Urinary bladder (tissue), 4 donors: Measurements from ENCODE around the gene ICAM5. TPM values are rescaled to one million over a fixed set of nuclear protein-coding genes. Genes with fewer than 3 reads are reported as not detected.

Experiments
- DNase-seq: peaks from one replicate; pipeline ENCODE4 v3.0.0-alpha.2; 2015; ENCODE audit errors: extremely low spot score
- H3K27ac ChIP-seq: one replicate; pipeline ENCODE4 v1.5.1; 2013; ENCODE audit warnings: low read depth, mild to moderate bottlenecking, moderate library complexity
- H3K36me3 ChIP-seq: one replicate; pipeline ENCODE4 v1.6.1; 2013; ENCODE audit warnings: mild to moderate bottlenecking, moderate library complexity; ENCODE audit not compliant: insufficient read depth
- H3K4me1 ChIP-seq: one replicate; pipeline ENCODE4 v1.6.1; 2013; ENCODE audit warnings: mild to moderate bottlenecking, moderate library complexity; ENCODE audit not compliant: insufficient read depth
- H3K4me3 ChIP-seq: one replicate; pipeline ENCODE4 v1.5.1; 2013; ENCODE audit warnings: low read depth, low read length
- WGBS: extraction: QIAGEN DNeasy Blood & Tissue Kit; methylation state at CpG from one replicate; pipeline ENCODE4 v1.1.7; 2013; 5-methylcytosine and 5-hydroxymethylcytosine counted together
- polyA plus RNA-seq: library from polyadenylated mRNA; stranded (reverse); fragments of 200-250 nt; gene quantifications from one replicate; pipeline ENCODE4 v1.2.3, GENCODE V29; 2013
- total RNA-seq: library from RNA; depleted of rRNA; stranded (reverse); fragments of >200 nt; gene quantifications from one replicate; pipeline ENCODE4 v1.2.3, GENCODE V29; 2014
- donor health status: healthy with polysubstance abuse.
- donor health status: healthy.

ICAM5 gene
- total and polyA plus RNA-seq, 2 donors: 0.53 to 1.8 TPM

DNA sequence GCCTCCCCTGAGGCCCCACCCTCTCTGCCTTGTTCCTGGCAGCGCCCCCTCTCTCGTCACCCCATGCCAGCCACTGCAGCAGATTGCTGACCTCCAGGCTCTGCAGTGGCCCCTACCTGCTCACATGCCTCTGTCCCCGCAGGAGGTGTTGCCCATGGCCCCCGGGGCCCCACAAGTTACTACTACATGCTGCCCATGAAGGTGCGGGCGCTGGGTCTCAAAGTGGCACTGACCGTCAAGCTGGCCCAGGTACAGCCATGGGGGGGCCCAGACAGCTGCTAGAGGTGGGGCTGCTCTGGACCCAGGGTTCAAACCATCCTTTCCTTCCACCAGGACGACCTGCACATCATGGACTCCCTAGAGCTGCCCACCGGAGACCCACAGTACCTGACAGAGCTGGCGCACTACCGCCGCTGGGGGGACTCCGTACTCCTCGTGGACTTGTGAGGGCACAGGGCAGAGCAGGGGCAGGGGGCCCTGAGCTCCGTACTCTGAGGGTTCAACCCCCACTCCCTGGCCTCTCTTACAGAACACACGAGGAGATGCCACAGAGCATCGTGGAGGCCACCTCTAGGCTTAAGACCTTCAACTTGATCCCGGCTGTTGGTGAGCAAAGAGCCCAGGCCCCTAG is 31.6 kb upstream of the ICAM5 start:
- Histone ChIP-seq H3K27ac (no peak overlapping the region), H3K4me1 (no peaks in the 10 kb centered on the region), H3K36me3 (no peaks in the 10 kb centered on the region), H3K4me3 (no peak overlapping the region)
- 97% methylated on average over 18 of the region's 18 CpGs for WGBS
- no peak for DNase-seq

DNA sequence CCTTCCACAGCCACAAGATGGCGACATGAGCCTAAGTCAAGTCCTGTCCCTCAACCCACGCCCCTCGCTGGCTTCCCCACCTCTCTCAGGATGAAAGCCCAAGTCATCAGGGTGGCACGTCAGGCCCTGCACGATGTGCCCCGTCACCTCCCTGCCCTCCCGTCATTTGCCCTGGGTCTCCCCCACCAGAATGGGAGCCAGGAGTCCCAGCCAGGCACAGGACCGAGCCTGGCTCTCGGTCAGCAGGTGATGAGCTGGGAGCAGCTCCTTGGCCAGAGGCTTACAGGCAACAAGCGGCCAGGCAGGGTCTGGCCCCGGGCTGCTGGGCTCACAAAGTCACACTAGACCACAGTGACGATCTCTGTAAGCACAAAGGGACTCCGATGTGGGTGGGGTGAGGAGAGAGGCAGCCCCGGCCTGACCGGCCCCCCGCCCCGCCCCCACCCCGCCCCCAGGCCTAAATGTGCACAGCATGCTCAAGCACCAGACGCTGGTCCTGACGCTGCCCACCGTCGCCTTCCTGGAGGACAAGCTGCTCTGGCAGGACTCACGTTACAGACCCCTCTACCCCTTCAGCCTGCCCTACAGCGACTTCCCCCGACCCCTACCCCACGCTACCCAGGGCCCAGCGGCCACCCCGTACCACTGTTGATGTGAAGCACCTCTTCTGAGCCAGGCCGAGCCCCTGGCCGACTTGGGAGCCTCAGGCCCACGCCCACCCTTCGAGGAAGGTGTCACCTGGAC is 30.4 kb upstream of the ICAM5 start:
- DNase-seq: peak; percentile 33
- WGBS: 59% methylated on average over 32 of the region's 32 CpGs
- Histone ChIP-seq H3K4me1 (no peaks in the 10 kb centered on the region), H3K27ac (no peak overlapping the region), H3K4me3 (no peak overlapping the region), H3K36me3 (no peaks in the 10 kb centered on the region)

DNA sequence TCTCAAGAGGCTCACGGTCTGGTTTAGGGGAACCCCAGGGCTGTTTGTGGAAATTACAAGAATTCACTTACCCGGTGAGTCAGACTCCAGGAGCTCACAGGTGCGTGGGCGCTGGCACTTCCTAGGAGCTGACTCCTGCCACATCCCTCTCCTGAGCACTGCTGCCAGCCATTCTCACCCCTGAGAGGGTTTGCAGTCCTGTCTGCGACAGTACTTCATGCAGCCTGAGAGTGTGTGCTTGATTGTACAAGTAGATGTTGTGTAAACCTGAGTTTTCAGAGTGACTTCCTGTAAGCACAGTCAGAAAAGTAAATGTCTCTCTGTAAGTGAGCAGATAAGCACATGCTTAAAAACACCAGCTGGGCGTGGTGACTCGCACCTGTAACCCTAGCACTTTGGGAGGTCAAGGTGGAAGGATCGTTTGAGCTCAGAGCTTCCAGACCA is 29.6 kb upstream of the ICAM5 start:
- no peaks in the 10 kb centered on the region for H3K36me3 ChIP-seq
- WGBS: 83% methylated on average over 8 of the region's 8 CpGs
- H3K4me3 ChIP-seq: no peak overlapping the region
- H3K27ac ChIP-seq: no peak overlapping the region
- DNase-seq: no peak
- no peaks in the 10 kb centered on the region for H3K4me1 ChIP-seq

DNA sequence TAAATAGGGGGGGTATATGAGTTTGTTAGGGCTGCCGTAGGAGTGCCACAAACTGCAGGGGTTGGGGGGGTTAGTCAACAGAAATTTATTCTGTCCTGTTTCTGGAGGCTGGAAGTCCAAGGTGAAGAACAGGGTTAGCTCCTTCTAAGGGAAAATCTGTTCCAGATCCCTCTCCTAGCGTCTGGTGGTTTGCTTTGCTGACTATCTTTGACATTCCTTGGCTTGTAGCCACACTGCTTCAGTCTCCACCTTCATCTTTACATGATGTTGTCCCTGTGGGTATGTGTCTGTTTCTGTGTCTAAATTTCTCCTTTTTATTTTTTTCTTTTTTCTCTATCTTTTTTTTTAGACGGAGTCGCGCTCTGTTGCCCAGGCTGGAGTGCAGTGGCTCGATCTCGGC is 27.0 kb upstream of the ICAM5 start:
- no peak overlapping the region for H3K4me3 ChIP-seq
- no peaks in the 10 kb centered on the region for H3K36me3 ChIP-seq
- DNase-seq: no peak
- H3K27ac ChIP-seq: no peak overlapping the region
- WGBS: 77% methylated on average over 7 of the region's 7 CpGs
- no peaks in the 10 kb centered on the region for H3K4me1 ChIP-seq

DNA sequence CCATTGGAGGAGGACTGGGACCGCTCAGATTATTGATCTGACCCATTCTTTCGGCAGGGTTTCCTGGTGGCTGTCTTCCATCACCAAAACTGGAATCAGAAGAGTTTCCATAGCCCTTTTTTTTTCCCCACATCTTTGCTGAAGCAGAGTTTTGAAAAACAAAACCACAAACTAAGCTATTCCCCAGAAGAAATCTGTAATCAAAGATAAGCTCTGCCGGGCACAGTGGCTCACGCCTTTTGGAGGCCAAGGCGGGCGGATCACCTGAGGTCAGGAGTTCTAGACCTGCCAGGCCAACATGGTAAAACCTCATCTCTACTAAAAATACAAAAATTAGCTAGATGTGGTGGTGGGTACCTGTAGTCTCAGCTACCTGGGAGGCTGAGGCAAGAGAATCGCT is 23.0 kb upstream of the ICAM5 start:
- DNase-seq: no peak
- WGBS: 86% methylated on average over 7 of the region's 7 CpGs
- Histone ChIP-seq H3K4me3 (no peak overlapping the region), H3K4me1 (no peaks in the 10 kb centered on the region), H3K36me3 (no peaks in the 10 kb centered on the region), H3K27ac (no peak overlapping the region)

DNA sequence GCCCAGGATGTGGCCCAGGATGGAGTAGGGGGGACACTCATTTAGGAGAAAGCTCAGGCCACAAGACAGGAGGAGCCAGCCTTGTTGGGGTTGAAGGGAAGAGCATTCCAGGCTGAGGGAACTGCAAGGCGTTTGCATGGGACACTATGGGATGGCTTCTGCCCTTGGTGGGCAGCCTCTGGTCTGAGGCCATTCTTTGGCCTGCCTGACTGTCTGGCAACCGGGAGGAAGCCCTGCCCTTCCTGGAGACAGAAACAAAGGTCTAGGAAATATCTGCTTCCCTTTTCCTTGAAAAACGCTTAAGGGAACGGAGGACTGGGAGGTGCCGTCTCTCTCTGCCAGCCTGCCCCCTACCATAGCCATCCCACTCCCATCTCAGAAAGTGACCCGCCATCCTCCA is 21.7 kb upstream of the ICAM5 start:
- no peak for DNase-seq
- Histone ChIP-seq H3K36me3 (no peaks in the 10 kb centered on the region), H3K4me3 (no peak overlapping the region), H3K27ac (no peak overlapping the region), H3K4me1 (no peaks in the 10 kb centered on the region)
- 64% methylated on average over 6 of the region's 6 CpGs for WGBS

DNA sequence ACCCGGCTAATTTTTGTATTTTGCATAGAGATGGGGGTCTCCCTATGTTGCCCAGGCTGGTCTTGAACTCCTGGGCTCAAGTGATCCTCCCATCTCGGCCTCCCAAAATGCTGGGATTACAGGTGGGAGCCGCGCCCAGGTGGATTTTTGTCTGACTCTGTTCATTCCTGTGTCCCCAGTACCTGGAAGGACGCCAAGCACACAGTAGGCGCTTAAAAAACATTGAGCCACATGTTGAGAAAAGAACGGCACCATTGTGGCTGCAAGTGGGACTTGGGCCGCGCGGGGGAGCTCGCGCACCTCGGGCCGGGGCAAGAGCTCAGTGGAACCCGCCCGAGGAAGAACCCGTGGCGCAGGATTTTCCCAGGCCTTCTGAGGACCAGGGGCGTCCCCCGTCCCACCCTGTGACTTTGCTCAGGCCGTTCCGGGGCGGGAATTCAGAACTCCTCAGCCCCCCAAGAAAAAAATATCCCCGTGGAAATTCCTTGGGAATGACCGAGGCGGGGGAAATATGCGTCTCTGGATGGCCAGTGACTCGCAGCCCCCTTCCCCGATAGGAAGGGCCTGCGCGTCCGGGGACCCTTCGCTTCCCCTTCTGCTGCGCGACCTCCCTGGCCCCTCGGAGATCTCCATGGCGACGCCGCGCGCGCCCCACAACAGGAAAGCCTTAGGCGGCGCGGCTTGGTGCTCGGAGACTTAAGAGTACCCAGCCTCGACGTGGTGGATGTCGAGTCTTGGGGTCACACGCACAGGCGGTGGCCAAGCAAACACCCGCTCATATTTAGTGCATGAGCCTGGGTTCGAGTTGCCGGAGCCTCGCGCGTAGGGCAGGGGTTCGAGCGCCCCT is 20.2 kb upstream of the ICAM5 start:
- H3K4me3 ChIP-seq: peak overlapping the region; percentile 36
- no peaks in the 10 kb centered on the region for H3K36me3 ChIP-seq
- H3K27ac ChIP-seq: no peak overlapping the region
- H3K4me1 ChIP-seq: no peaks in the 10 kb centered on the region
- no peak for DNase-seq
- 5% methylated on average over 59 of the region's 59 CpGs for WGBS

DNA sequence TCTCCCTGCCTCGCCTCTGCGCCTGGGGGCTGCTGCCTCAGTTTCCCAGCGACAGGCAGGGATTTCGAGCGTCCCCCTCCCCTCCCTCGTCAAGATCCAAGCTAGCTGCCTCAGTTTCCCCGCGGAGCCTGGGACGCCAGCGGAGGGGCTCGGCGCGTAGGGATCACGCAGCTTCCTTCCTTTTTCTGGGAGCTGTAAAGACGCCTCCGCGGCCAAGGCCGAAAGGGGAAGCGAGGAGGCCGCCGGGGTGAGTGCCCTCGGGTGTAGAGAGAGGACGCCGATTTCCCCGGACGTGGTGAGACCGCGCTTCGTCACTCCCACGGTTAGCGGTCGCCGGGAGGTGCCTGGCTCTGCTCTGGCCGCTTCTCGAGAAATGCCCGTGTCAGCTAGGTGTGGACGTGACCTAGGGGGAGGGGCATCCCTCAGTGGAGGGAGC is 19.6 kb upstream of the ICAM5 start:
- DNase-seq: no peak
- H3K4me3 ChIP-seq: peak overlapping the region; percentile 36
- no peaks in the 10 kb centered on the region for H3K4me1 ChIP-seq
- peak overlapping the region; percentile 63 for H3K27ac ChIP-seq
- H3K36me3 ChIP-seq: peaks cover 2% of the 10 kb centered on the region
- whole genome bisulfite sequencing: 3% methylated on average over 37 of the region's 37 CpGs

DNA sequence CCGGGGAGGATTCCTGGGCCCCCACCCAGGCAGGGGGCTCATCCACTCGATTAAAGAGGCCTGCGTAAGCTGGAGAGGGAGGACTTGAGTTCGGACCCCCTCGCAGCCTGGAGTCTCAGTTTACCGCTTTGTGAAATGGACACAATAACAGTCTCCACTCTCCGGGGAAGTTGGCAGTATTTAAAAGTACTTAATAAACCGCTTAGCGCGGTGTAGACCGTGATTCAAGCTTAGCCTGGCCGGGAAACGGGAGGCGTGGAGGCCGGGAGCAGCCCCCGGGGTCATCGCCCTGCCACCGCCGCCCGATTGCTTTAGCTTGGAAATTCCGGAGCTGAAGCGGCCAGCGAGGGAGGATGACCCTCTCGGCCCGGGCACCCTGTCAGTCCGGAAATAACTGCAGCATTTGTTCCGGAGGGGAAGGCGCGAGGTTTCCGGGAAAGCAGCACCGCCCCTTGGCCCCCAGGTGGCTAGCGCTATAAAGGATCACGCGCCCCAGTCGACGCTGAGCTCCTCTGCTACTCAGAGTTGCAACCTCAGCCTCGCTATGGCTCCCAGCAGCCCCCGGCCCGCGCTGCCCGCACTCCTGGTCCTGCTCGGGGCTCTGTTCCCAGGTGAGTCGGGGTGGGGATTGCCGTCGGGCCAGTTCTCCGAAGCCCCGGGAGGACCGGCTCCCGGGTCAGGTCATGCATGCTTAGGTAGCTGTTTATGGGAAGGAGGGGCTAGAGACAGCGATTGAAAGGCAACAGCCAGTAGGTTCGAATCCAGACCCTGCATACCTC is 18.9 kb upstream of the ICAM5 start, which contains the start of gene ICAM1:
Gene ICAM1 (plus strand): TSS at position 505 of the 779 bp plus-strand sequence. CDS start 40 bp downstream, at position 545.
- Histone ChIP-seq H3K27ac (peak within 1 kb of the TSS; percentile 63), H3K36me3 (peaks cover 2% of the 10 kb centered on the region), H3K4me1 (no peaks in the 10 kb centered on the region), H3K4me3 (peak within 1 kb of the TSS; percentile 36)
- WGBS: 4% methylated on average over 51 of the region's 51 CpGs
- DNase-seq: no peak

DNA sequence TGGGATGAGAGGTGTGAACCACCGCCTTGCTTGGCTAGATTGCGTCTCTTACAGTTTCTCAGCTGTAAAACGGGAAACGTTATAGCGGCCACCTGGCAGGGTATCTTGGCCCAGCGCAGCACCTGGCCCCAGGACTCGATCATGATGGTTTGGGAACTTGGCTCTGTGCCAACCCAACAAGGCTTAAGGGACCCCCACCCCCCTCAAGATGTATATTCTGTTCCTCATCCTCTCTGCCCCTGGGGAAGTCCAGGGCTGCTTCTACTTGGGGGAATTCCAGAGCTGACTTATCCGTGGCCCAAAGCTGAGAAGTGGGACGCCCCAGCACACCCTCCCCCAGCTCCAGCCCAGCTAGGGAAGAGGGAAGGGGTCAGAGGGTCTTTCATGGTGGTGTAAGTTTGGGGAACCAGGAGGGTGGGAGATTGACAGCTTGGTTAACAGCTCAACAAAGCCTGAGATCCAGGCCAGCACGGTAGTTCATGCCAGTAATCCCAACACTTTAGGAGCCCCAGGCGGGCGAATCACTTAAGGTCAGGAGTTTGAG is 18.1 kb upstream of the ICAM5 start:
- Histone ChIP-seq H3K4me1 (no peaks in the 10 kb centered on the region), H3K4me3 (peak overlapping the region; percentile 36), H3K36me3 (peaks cover 2% of the 10 kb centered on the region), H3K27ac (peak overlapping the region; percentile 63)
- no peak for DNase-seq
- WGBS: 31% methylated on average over 12 of the region's 12 CpGs

DNA sequence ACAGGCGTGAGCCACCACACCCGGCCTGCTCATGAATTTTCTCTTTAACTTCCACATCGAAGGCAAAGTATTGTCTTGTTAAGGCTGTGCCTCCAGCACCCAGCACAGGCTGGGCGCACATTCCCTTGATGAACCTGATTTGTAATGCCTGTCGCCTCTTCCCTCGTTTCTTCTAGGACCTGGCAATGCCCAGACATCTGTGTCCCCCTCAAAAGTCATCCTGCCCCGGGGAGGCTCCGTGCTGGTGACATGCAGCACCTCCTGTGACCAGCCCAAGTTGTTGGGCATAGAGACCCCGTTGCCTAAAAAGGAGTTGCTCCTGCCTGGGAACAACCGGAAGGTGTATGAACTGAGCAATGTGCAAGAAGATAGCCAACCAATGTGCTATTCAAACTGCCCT is 15.2 kb upstream of the ICAM5 start:
- Histone ChIP-seq H3K36me3 (peaks cover 2% of the 10 kb centered on the region), H3K4me1 (no peaks in the 10 kb centered on the region), H3K27ac (no peak overlapping the region), H3K4me3 (no peak overlapping the region)
- WGBS: 87% methylated on average over 10 of the region's 10 CpGs
- DNase-seq: no peak

DNA sequence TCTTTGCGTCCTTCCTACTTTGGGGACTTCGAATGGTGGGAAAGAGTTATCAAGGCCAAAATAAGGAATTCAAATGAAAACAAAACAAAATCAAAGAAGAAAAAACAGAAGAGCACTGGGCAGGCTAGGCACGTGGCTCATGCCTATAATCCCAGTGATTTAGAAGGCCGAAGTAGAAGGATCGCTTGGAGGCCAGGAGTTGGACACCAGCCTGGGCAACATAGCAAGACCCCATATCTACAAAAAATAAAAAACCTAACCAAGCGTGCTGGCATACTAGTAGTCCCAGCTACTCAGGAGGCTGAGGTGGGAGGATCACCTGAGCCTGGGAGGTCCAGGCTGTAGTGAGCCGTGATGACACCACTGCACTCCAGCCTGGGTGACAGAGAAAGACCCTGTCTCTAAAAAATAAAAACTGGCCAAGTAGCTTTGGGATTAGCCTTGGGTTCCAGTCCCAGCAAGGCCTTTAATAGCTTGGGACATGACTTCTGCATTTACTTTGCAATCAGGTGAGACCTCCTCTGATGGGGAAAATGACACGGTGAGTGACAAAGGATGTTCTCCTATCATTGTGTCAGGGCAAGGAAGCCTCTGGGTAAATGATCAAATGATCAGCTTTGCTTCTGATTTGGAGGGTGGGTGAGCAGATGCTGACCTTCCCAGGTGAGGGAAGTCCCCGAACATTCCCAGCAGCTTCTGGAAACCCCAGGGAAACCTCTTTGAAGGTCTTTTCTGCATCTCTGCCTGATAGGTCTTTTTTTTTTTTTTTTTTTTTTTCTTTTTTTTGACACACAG is 11.8 kb upstream of the ICAM5 start:
- no peak for DNase-seq
- Histone ChIP-seq H3K27ac (no peak overlapping the region), H3K4me1 (no peaks in the 10 kb centered on the region), H3K4me3 (no peak overlapping the region), H3K36me3 (peaks cover 2% of the 10 kb centered on the region)
- whole genome bisulfite sequencing: 89% methylated on average over 9 of the region's 9 CpGs
